CD4-positive, alpha-beta memory T cell (primary cell): ENCODE measurements around the gene PRX. TPM values are rescaled to one million over a fixed set of nuclear protein-coding genes. Genes with fewer than 3 reads are reported as not detected.

Source experiments
- CTCF ChIA-PET: fragments of 350-600 bp; sonication (Branson Sonifier 250); formaldehyde crosslinking; loops from one replicate; lab custom pipeline; 2021; ENCODE audit warnings: inconsistent platforms; ENCODE audit not compliant: partially characterized antibody; lab: Charles Lee
- POLR2A ChIA-PET: fragments of 350-600 bp; sonication (Branson Sonifier 250); formaldehyde crosslinking; loops from one replicate; lab custom pipeline; 2021; ENCODE audit not compliant: partially characterized antibody; lab: Charles Lee
- DNase-seq, 5 donors: peaks; one replicate each; pipeline versions ENCODE4 v3.0.0 to v3.0.0-alpha.2; 2020 to 2022; ENCODE audit warnings: mixed read lengths in 1 of 5
- H3K27ac ChIP-seq: one replicate; pipeline ENCODE4 v1.7.0; 2013; ENCODE audit warnings: low read depth, low read length
- H3K27me3 ChIP-seq: 2 replicates; pipeline ENCODE4 v1.7.0; 2013; ENCODE audit warnings: mild to moderate bottlenecking, low read length, moderate library complexity; ENCODE audit not compliant: insufficient read depth
- H3K36me3 ChIP-seq: 2 replicates; pipeline ENCODE4 v1.7.0; 2013; ENCODE audit warnings: mild to moderate bottlenecking, low read length, moderate library complexity; ENCODE audit not compliant: insufficient read depth
- H3K4me1 ChIP-seq: 2 replicates; pipeline ENCODE4 v1.7.0; 2013; ENCODE audit warnings: mild to moderate bottlenecking, low read length, moderate library complexity; ENCODE audit not compliant: insufficient read depth
- H3K4me3 ChIP-seq, 2 donors: one replicate each; pipeline ENCODE4 v1.7.0; 2013; ENCODE audit warnings: low read length in 2 of 2, mild to moderate bottlenecking in 1 of 2
- H3K9me3 ChIP-seq, 2 donors: one replicate each; pipeline ENCODE4 v1.7.0; 2013; ENCODE audit warnings: low read length in 2 of 2, control low read depth in 1 of 2; ENCODE audit not compliant: control insufficient read depth in 1 of 2
- H3K27ac Mint-ChIP-seq, 7 donors: one replicate each; pipeline ENCODE4 v1.8.0; 2020 to 2021; ENCODE audit warnings: mixed read lengths in 7 of 7, mild to moderate bottlenecking in 6 of 7, inconsistent platforms in 3 of 7, moderate library complexity in 3 of 7
- H3K27me3 Mint-ChIP-seq, 2 donors: one replicate each; pipeline ENCODE4 v1.8.0; 2020 to 2021; ENCODE audit warnings: mixed read lengths in 2 of 2
- H3K36me3 Mint-ChIP-seq, 2 donors: one replicate each; pipeline ENCODE4 v1.8.0; 2020 to 2021; ENCODE audit warnings: mixed read lengths in 2 of 2, inconsistent platforms in 1 of 2, mild to moderate bottlenecking in 1 of 2
- H3K4me1 Mint-ChIP-seq, 4 donors: one replicate each; pipeline ENCODE4 v1.8.0; 2020 to 2021; ENCODE audit warnings: mixed read lengths in 4 of 4, mild to moderate bottlenecking in 1 of 4
- H3K4me3 Mint-ChIP-seq, 8 donors: one replicate each; pipeline ENCODE4 v1.8.0; 2020 to 2021; ENCODE audit warnings: mixed read lengths in 8 of 8, mild to moderate bottlenecking in 7 of 8, moderate library complexity in 6 of 8, inconsistent platforms in 3 of 8
- H3K9me3 Mint-ChIP-seq, 8 donors: one replicate each; pipeline ENCODE4 v1.8.0; 2020 to 2021; ENCODE audit warnings: mixed read lengths in 8 of 8, mild to moderate bottlenecking in 5 of 8, inconsistent platforms in 3 of 8, moderate library complexity in 1 of 8
- intact Hi-C: fragments of 100-400 bp; cut with micrococcal nuclease; formaldehyde crosslinking; loops from one replicate; pipeline ENCODE4 v1.15.1; 2023
- polyA plus RNA-seq, 2 donors: library from polyadenylated mRNA; unstranded; fragments of 300-500 nt; fragmentation: Illumina TruSeq; gene quantifications; one replicate each; pipeline ENCODE4 v1.2.3, GENCODE V29; 2021
- total RNA-seq, 2 experiments: library from RNA; stranded (reverse); gene quantifications; one replicate each; pipeline ENCODE4 v1.2.3, GENCODE V29; 2021

Gene PRX
- total and polyA plus RNA-seq, 4 experiments from 2014 or later, result 0.23 to 3.4 (median 3.3) TPM; not detected in 1

GRCh38 chr19:40380199-40381037 lies 32.8 kb downstream of the PRX start:
- intact Hi-C loops, result no loop called here
- ChIA-PET CTCF (interaction anchor here (1.3 kb wide), 1 partner anchor 84 kb away, joined by 3 read pairs; no protein-coding TSS in a partner anchor), POLR2A (interaction anchor here (1.6 kb wide), 1 partner anchor 32 kb away, joined by 3 read pairs; the partner anchor contains the start of genes C19orf47 and PLD3)
- Histone ChIP-seq H3K4me1 (no peaks in the 10 kb centered on the region), H3K27ac (no peak overlapping the region), H3K9me3 (no peaks in the 10 kb centered on the region), H3K36me3 (no peaks in the 10 kb centered on the region), H3K4me3 (no peak overlapping the region), H3K27me3 (no peaks in the 10 kb centered on the region)
- Mint-ChIP-seq H3K4me1 (no peaks in the 10 kb centered on the region), H3K36me3 (peaks cover 3 to 5% of the 10 kb centered on the region in 2 donors), H3K4me3 (no peak overlapping the region), H3K9me3 (no peaks in the 10 kb centered on the region), H3K27ac (no peak overlapping the region), H3K27me3 (no peaks in the 10 kb centered on the region)
- peak in 1 of 5 donors; percentile 17 for DNase-seq

GRCh38 chr19:40379446-40380198 lies 33.6 kb downstream of the PRX start:
- Mint-ChIP-seq H3K4me3 (no peak overlapping the region), H3K27me3 (no peaks in the 10 kb centered on the region), H3K27ac (peak overlapping the region in 2 of 7 donors; percentile 43 to 81), H3K9me3 (no peaks in the 10 kb centered on the region), H3K36me3 (peaks cover 5 to 11% of the 10 kb centered on the region in 2 donors), H3K4me1 (peaks cover 0 to 5% (median 2%) of the 10 kb centered on the region in 4 donors)
- Histone ChIP-seq H3K27ac (no peak overlapping the region), H3K4me3 (no peak overlapping the region), H3K36me3 (peaks cover under 1% of the 10 kb centered on the region), H3K9me3 (no peaks in the 10 kb centered on the region), H3K27me3 (no peaks in the 10 kb centered on the region), H3K4me1 (no peaks in the 10 kb centered on the region)
- intact Hi-C loops, result no loop called here
- ChIA-PET CTCF (interaction anchor here (1.3 kb wide), 1 partner anchor 85 kb away, joined by 3 read pairs; no protein-coding TSS in a partner anchor), POLR2A (interaction anchor here (1.6 kb wide), 1 partner anchor 31 kb away, joined by 3 read pairs; the partner anchor contains the start of genes C19orf47 and PLD3)
- no peak for DNase-seq

DNA sequence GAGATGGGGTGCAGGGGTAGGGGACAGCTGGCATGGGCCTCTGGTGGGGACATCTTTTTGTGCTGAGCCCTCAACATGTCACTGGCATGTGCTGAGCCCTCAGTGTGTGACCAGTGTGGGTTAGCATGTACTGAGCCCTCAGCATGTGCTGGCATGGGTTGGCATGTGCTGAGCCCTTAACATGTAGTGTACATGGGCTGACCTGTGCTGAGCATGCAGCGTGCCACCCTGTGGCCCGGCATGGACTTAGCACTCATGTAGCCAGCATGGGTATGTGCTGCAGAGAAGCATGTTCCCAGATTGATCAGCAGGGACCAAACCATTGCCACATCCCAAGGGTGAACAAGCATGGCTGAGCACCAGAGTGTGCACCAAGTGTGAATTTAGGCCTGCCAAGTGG lies 34.7 kb downstream of the PRX start:
- Histone ChIP-seq H3K27me3 (no peaks in the 10 kb centered on the region), H3K9me3 (no peaks in the 10 kb centered on the region), H3K4me1 (no peaks in the 10 kb centered on the region), H3K36me3 (peaks cover 7% of the 10 kb centered on the region), H3K4me3 (no peak overlapping the region), H3K27ac (no peak overlapping the region)
- POLR2A ChIA-PET, result no interaction called here
- no peaks in the 10 kb centered on the region for H3K9me3 Mint-ChIP-seq
- CTCF ChIA-PET, result no interaction called here
- DNase-seq, result no peak
- no peak overlapping the region for H3K4me3 Mint-ChIP-seq
- intact Hi-C loops, result no loop called here
- peaks cover 7 to 16% of the 10 kb centered on the region in 2 donors for H3K36me3 Mint-ChIP-seq
- H3K27me3 Mint-ChIP-seq, result no peaks in the 10 kb centered on the region
- peaks cover 0 to 5% (median 4%) of the 10 kb centered on the region in 4 donors for H3K4me1 Mint-ChIP-seq
- peak overlapping the region in 1 of 7 donors; percentile 18 for H3K27ac Mint-ChIP-seq

DNA sequence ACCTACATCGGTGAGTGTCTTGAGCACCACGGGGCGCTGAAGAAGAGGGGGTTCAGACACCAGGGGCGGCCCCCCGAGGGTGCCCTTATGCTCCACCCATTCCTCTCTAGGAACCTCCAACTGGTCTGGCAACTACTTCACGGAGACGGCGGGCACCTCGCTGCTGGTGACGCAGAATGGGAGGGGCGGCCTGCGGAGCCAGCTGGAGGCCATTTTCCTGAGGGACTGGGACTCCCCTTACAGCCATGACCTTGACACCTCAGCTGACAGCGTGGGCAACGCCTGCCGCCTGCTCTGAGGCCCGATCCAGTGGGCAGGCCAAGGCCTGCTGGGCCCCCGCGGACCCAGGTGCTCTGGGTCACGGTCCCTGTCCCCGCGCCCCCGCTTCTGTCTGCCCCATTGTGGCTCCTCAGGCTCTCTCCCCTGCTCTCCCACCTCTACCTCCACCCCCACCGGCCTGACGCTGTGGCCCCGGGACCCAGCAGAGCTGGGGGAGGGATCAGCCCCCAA lies 35.2 kb downstream of the PRX start:
- H3K4me1 ChIP-seq, result no peaks in the 10 kb centered on the region
- Mint-ChIP-seq H3K36me3 (peaks cover 8 to 17% of the 10 kb centered on the region in 2 donors), H3K4me1 (peaks cover 0 to 5% (median 4%) of the 10 kb centered on the region in 4 donors), H3K4me3 (no peak overlapping the region), H3K9me3 (no peaks in the 10 kb centered on the region), H3K27me3 (no peaks in the 10 kb centered on the region), H3K27ac (no peak overlapping the region)
- POLR2A ChIA-PET, result interaction anchor here (0.6 kb wide), 1 partner anchor 743 kb away, joined by 3 read pairs; no protein-coding TSS in a partner anchor
- CTCF ChIA-PET, result no interaction called here
- H3K9me3 ChIP-seq, result no peaks in the 10 kb centered on the region
- H3K36me3 ChIP-seq, result peaks cover 7% of the 10 kb centered on the region
- no peak overlapping the region for H3K4me3 ChIP-seq
- no peaks in the 10 kb centered on the region for H3K27me3 ChIP-seq
- no peak overlapping the region for H3K27ac ChIP-seq
- intact Hi-C loops, result no loop called here
- no peak for DNase-seq

GRCh38 chr19:40376286-40376862 lies 36.8 kb downstream of the PRX start:
- no peaks in the 10 kb centered on the region for H3K27me3 Mint-ChIP-seq
- Histone ChIP-seq H3K4me3 (no peak overlapping the region), H3K27ac (no peak overlapping the region), H3K9me3 (no peaks in the 10 kb centered on the region), H3K4me1 (no peaks in the 10 kb centered on the region), H3K36me3 (peaks cover 14% of the 10 kb centered on the region), H3K27me3 (no peaks in the 10 kb centered on the region)
- H3K27ac Mint-ChIP-seq, result no peak overlapping the region
- DNase-seq, result no peak
- peaks cover 12 to 27% of the 10 kb centered on the region in 2 donors for H3K36me3 Mint-ChIP-seq
- POLR2A ChIA-PET, result no interaction called here
- H3K9me3 Mint-ChIP-seq, result no peaks in the 10 kb centered on the region
- peaks cover 0 to 5% (median 4%) of the 10 kb centered on the region in 4 donors for H3K4me1 Mint-ChIP-seq
- CTCF ChIA-PET, result no interaction called here
- intact Hi-C loops, result no loop called here
- H3K4me3 Mint-ChIP-seq, result no peak overlapping the region

- peaks cover 18% of the 10 kb centered on the region for H3K36me3 ChIP-seq
- H3K27ac Mint-ChIP-seq, result peak overlapping the region in 1 of 7 donors; percentile 44
Observed at GRCh38 chr19:40374084-40374483, 39.1 kb downstream of the PRX start.

More at GRCh38 chr19:40374084-40374483, 39.1 kb downstream of the PRX start:
- intact Hi-C loops, result no loop called here
- no peaks in the 10 kb centered on the region for H3K27me3 Mint-ChIP-seq
- H3K4me1 Mint-ChIP-seq, result peaks cover 0 to 5% (median 4%) of the 10 kb centered on the region in 4 donors
- Histone ChIP-seq H3K4me1 (no peaks in the 10 kb centered on the region), H3K9me3 (no peaks in the 10 kb centered on the region), H3K27me3 (no peaks in the 10 kb centered on the region), H3K4me3 (no peak overlapping the region), H3K27ac (no peak overlapping the region)
- CTCF ChIA-PET, result no interaction called here
- no peaks in the 10 kb centered on the region for H3K9me3 Mint-ChIP-seq
- POLR2A ChIA-PET, result no interaction called here
- peaks cover 15 to 33% of the 10 kb centered on the region in 2 donors for H3K36me3 Mint-ChIP-seq
- no peak overlapping the region for H3K4me3 Mint-ChIP-seq
- DNase-seq, result no peak
